ENCODE measurements around the gene BBX.

The BBX gene

GRCh38 chr3:107718547-107718946 lies 195.8 kb downstream of the BBX start:
- TF ChIP-seq SIN3A (IDR thresholded peaks at IDR 0.05; ENCODE audit: borderline replicate concordance, insufficient read depth, low read length) (no peak), TAF1 (IDR thresholded peaks at IDR 0.05; ENCODE audit: borderline replicate concordance, insufficient read depth, low read length) (no peak), FOXP2 (optimal IDR thresholded peaks at IDR 0.05; ENCODE audit: borderline replicate concordance, extremely low read depth, extremely low read length, insufficient read depth) (no peak), POLR2AphosphoS5 (IDR thresholded peaks at IDR 0.05; ENCODE audit: low read depth, low read length) (no peak)
- TF ChIP-seq, protein P1, sequence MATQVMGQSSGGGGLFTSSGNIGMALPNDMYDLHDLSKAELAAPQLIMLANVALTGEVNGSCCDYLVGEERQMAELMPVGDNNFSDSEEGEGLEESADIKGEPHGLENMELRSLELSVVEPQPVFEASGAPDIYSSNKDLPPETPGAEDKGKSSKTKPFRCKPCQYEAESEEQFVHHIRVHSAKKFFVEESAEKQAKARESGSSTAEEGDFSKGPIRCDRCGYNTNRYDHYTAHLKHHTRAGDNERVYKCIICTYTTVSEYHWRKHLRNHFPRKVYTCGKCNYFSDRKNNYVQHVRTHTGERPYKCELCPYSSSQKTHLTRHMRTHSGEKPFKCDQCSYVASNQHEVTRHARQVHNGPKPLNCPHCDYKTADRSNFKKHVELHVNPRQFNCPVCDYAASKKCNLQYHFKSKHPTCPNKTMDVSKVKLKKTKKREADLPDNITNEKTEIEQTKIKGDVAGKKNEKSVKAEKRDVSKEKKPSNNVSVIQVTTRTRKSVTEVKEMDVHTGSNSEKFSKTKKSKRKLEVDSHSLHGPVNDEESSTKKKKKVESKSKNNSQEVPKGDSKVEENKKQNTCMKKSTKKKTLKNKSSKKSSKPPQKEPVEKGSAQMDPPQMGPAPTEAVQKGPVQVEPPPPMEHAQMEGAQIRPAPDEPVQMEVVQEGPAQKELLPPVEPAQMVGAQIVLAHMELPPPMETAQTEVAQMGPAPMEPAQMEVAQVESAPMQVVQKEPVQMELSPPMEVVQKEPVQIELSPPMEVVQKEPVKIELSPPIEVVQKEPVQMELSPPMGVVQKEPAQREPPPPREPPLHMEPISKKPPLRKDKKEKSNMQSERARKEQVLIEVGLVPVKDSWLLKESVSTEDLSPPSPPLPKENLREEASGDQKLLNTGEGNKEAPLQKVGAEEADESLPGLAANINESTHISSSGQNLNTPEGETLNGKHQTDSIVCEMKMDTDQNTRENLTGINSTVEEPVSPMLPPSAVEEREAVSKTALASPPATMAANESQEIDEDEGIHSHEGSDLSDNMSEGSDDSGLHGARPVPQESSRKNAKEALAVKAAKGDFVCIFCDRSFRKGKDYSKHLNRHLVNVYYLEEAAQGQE (IDR thresholded peaks at IDR 0.05; ENCODE audit: insufficient read depth in 1 of 2, low read depth in 2 of 2, low read length in 2 of 2) = no peak

DNA sequence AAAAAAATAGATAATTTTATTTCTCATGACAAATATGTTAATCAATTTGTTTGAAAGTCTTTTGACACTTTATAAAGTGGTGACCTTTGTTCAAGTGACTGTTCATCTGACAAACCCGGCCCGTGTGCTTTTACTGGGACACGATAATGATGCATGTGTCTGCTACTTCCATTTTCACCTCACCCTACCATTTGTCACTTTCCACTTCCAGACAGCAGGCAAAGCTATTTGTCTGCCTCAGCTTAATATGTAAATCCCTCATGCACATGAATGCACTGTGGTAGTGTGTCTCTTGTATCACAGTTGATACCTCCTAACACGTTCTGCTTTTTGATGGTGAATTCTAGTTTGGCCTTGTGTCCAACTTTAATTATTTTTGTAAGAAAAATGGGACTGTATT lies 204.3 kb downstream of the BBX start:
- TF ChIP-seq POLR2AphosphoS5 (IDR thresholded peaks at IDR 0.05; ENCODE audit: low read depth, low read length) (no peak), SIN3A (IDR thresholded peaks at IDR 0.05; ENCODE audit: borderline replicate concordance, insufficient read depth, low read length) (no peak), TAF1 (IDR thresholded peaks at IDR 0.05; ENCODE audit: borderline replicate concordance, insufficient read depth, low read length) (no peak), FOXP2 (optimal IDR thresholded peaks at IDR 0.05; ENCODE audit: borderline replicate concordance, extremely low read depth, extremely low read length, insufficient read depth) (no peak)
- TF ChIP-seq, protein P1 (IDR thresholded peaks at IDR 0.05; ENCODE audit: insufficient read depth in 1 of 2, low read depth in 2 of 2, low read length in 2 of 2) = no peak

DNA sequence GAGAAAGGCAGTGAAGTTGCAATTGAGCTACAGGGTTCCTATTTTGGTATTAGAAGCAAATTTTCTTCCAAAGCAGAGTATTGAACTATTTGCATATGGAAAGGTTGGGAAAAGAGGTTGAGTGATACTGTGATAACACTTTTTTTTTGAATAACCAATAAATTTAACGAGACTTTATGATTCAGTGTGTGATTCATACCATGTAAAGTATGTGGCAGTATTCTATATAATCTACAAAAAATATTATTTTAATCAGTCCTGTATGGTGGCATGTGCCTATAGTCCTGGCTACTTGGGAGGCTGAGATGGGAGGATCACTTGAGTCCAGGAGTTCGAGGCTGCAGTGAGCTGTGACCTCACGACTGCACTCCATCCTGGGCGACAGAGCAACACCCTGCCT lies 206.9 kb downstream of the BBX start:
- TF ChIP-seq TAF1 (IDR thresholded peaks at IDR 0.05; ENCODE audit: borderline replicate concordance, insufficient read depth, low read length) (no peak), POLR2AphosphoS5 (IDR thresholded peaks at IDR 0.05; ENCODE audit: low read depth, low read length) (no peak), FOXP2 (optimal IDR thresholded peaks at IDR 0.05; ENCODE audit: borderline replicate concordance, extremely low read depth, extremely low read length, insufficient read depth) (no peak), SIN3A (IDR thresholded peaks at IDR 0.05; ENCODE audit: borderline replicate concordance, insufficient read depth, low read length) (no peak)
- TF ChIP-seq, protein P1 (IDR thresholded peaks at IDR 0.05; ENCODE audit: insufficient read depth in 1 of 2, low read depth in 2 of 2, low read length in 2 of 2) = no peak

GRCh38 chr3:107734317-107734716 lies 211.6 kb downstream of the BBX start:
- TF ChIP-seq SIN3A (IDR thresholded peaks at IDR 0.05; ENCODE audit: borderline replicate concordance, insufficient read depth, low read length) = no peak
- TF ChIP-seq FOXP2 (optimal IDR thresholded peaks at IDR 0.05; ENCODE audit: borderline replicate concordance, extremely low read depth, extremely low read length, insufficient read depth) = no peak
- TF ChIP-seq, protein P1 (IDR thresholded peaks at IDR 0.05; ENCODE audit: insufficient read depth in 1 of 2, low read depth in 2 of 2, low read length in 2 of 2) = no peak
- TF ChIP-seq TAF1 (IDR thresholded peaks at IDR 0.05; ENCODE audit: borderline replicate concordance, insufficient read depth, low read length) = no peak
- no peak for TF ChIP-seq POLR2AphosphoS5 (IDR thresholded peaks at IDR 0.05; ENCODE audit: low read depth, low read length)

GRCh38 chr3:107737914-107738313 lies 215.2 kb downstream of the BBX start:
- TF ChIP-seq SIN3A (IDR thresholded peaks at IDR 0.05; ENCODE audit: borderline replicate concordance, insufficient read depth, low read length) = no peak
- TF ChIP-seq, protein P1 (IDR thresholded peaks at IDR 0.05; ENCODE audit: insufficient read depth in 1 of 2, low read depth in 2 of 2, low read length in 2 of 2) = no peak
- TF ChIP-seq TAF1 (IDR thresholded peaks at IDR 0.05; ENCODE audit: borderline replicate concordance, insufficient read depth, low read length) = no peak
- no peak for TF ChIP-seq POLR2AphosphoS5 (IDR thresholded peaks at IDR 0.05; ENCODE audit: low read depth, low read length)
- TF ChIP-seq FOXP2 (optimal IDR thresholded peaks at IDR 0.05; ENCODE audit: borderline replicate concordance, extremely low read depth, extremely low read length, insufficient read depth) = no peak

All from PFSK-1 (cell line).